ENCODE data around the gene DDX42. TPM values are rescaled to one million over a fixed set of nuclear protein-coding genes. Genes with fewer than 3 reads are reported as not detected.

DDX42 gene
- total RNA-seq, 5 donors from 2014 or later (not counting 1 experiment from before 2014, with no cell fraction given) = 110 to 141 (median 123) TPM

DNA sequence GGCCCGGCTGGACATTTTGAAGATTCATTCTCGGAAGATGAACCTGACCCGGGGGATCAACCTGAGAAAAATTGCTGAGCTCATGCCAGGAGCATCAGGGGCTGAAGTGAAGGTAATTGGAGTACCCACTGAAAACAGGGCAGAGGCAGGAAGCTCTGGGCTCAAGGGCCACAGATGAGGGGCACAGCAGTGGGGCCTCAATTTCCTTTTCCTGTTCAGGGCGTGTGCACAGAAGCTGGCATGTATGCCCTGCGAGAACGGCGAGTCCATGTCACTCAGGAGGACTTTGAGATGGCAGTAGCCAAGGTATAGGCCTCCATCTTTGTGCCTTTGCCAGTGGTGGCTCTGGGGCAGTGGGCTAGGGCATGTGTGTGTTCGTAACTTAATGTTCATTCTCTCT, 57.5 kb downstream of the DDX42 start:
- ATAC-seq (replicated peaks in 1 of 4) (no peak), DNase-seq (no peak)
- Histone ChIP-seq H3K4me3 (ENCODE audit: control insufficient read depth in 1 of 2, extremely low read depth in 1 of 2, low read length in 1 of 2) (no peak overlapping the region), H3K27ac (ENCODE audit: low read length) (peak overlapping the region; percentile 43), H3K36me3 (ENCODE audit: control insufficient read depth in 2 of 2, extremely low read depth in 1 of 2, insufficient read depth in 1 of 2, low read length in 1 of 2) (peaks cover 16 to 80% of the 10 kb centered on the region in 2 donors), H3K27me3 (replicated peaks in 1 of 2; ENCODE audit: control insufficient read depth in 2 of 2, extremely low read depth in 1 of 2, insufficient read depth in 2 of 2, low read length in 1 of 2) (no peaks in the 10 kb centered on the region), H3K4me1 (ENCODE audit: control insufficient read depth in 1 of 2, extremely low read depth in 1 of 2, insufficient read depth in 2 of 2, low read length in 2 of 2) (peaks cover 27 to 67% of the 10 kb centered on the region in 2 experiments), H3K9me3 (no peaks in the 10 kb centered on the region)
- Mint-ChIP-seq H3K4me3 (peak overlapping the region in 2 of 3 donors; percentile 39 to 96), H3K9me3 (no peaks in the 10 kb centered on the region), H3K27ac (peak overlapping the region; percentile 86 to 87), H3K4me1 (peaks cover 69 to 78% (median 78%) of the 10 kb centered on the region in 3 donors), H3K36me3 (peaks cover 51% of the 10 kb centered on the region), H3K27me3 (no peaks in the 10 kb centered on the region)
- CTCF ChIA-PET = interaction anchor here in 1 of 2 donors (0.5 kb wide), 1 partner anchor 18 kb away, joined by 3 read pairs; no protein-coding TSS in a partner anchor
- POLR2A ChIA-PET = no interaction called here
- 67% methylated on average over 1 of the region's 8 CpGs for WGBS (ENCODE audit: insufficient coverage)

- DNase-seq = no peak
- Histone ChIP-seq H3K4me1 (ENCODE audit: control insufficient read depth in 1 of 2, extremely low read depth in 1 of 2, insufficient read depth in 2 of 2, low read length in 2 of 2) (peaks cover 26 to 65% of the 10 kb centered on the region in 2 experiments), H3K36me3 (ENCODE audit: control insufficient read depth in 2 of 2, extremely low read depth in 1 of 2, insufficient read depth in 1 of 2, low read length in 1 of 2) (peaks cover 16 to 85% of the 10 kb centered on the region in 2 donors), H3K27me3 (replicated peaks in 1 of 2; ENCODE audit: control insufficient read depth in 2 of 2, extremely low read depth in 1 of 2, insufficient read depth in 2 of 2, low read length in 1 of 2) (no peaks in the 10 kb centered on the region), H3K9me3 (no peaks in the 10 kb centered on the region), H3K27ac (ENCODE audit: low read length) (peak overlapping the region; percentile 43), H3K4me3 (ENCODE audit: control insufficient read depth in 1 of 2, extremely low read depth in 1 of 2, low read length in 1 of 2) (no peak overlapping the region)
- Mint-ChIP-seq H3K36me3 (peaks cover 56% of the 10 kb centered on the region), H3K27me3 (no peaks in the 10 kb centered on the region), H3K4me1 (peaks cover 68 to 77% (median 72%) of the 10 kb centered on the region in 3 donors), H3K4me3 (peak overlapping the region in 1 of 3 donors; percentile 96), H3K27ac (peak overlapping the region; percentile 86 to 87), H3K9me3 (no peaks in the 10 kb centered on the region)
- POLR2A ChIA-PET = no interaction called here
- no peak for ATAC-seq (replicated peaks in 1 of 4)
- 60% methylated on average over 1 of the region's 5 CpGs for WGBS (ENCODE audit: insufficient coverage)
- CTCF ChIA-PET = no interaction called here
Measured at GRCh38 chr17:63832014-63832413, 58.0 kb downstream of the DDX42 start.

- Histone ChIP-seq H3K9me3 (no peaks in the 10 kb centered on the region), H3K4me3 (ENCODE audit: control insufficient read depth in 1 of 2, extremely low read depth in 1 of 2, low read length in 1 of 2) (no peak overlapping the region), H3K27me3 (replicated peaks in 1 of 2; ENCODE audit: control insufficient read depth in 2 of 2, extremely low read depth in 1 of 2, insufficient read depth in 2 of 2, low read length in 1 of 2) (no peaks in the 10 kb centered on the region), H3K4me1 (ENCODE audit: control insufficient read depth in 1 of 2, extremely low read depth in 1 of 2, insufficient read depth in 2 of 2, low read length in 2 of 2) (peaks cover 26 to 69% of the 10 kb centered on the region in 2 experiments), H3K27ac (ENCODE audit: low read length) (peak overlapping the region; percentile 43), H3K36me3 (ENCODE audit: control insufficient read depth in 2 of 2, extremely low read depth in 1 of 2, insufficient read depth in 1 of 2, low read length in 1 of 2) (peaks cover 16 to 89% of the 10 kb centered on the region in 2 donors)
- Mint-ChIP-seq H3K27ac (peak overlapping the region; percentile 86 to 87), H3K27me3 (no peaks in the 10 kb centered on the region), H3K9me3 (no peaks in the 10 kb centered on the region), H3K4me1 (peaks cover 67 to 75% (median 72%) of the 10 kb centered on the region in 3 donors), H3K4me3 (peak overlapping the region in 1 of 3 donors; percentile 96), H3K36me3 (peaks cover 59% of the 10 kb centered on the region)
- ChIA-PET POLR2A (no interaction called here), CTCF (no interaction called here)
- WGBS (ENCODE audit: insufficient coverage) = no CpG with 5 or more reads among the region's 2 CpGs
- DNase-seq = no peak
- ATAC-seq (replicated peaks in 1 of 4) = no peak
Measured at GRCh38 chr17:63832455-63832854, 58.5 kb downstream of the DDX42 start.

- Mint-ChIP-seq H3K4me1 (peaks cover 67 to 73% (median 67%) of the 10 kb centered on the region in 3 donors), H3K27me3 (no peaks in the 10 kb centered on the region), H3K4me3 (no peak overlapping the region), H3K36me3 (peaks cover 59% of the 10 kb centered on the region), H3K9me3 (no peaks in the 10 kb centered on the region), H3K27ac (peak overlapping the region in 1 of 2 donors; percentile 34)
- no peak for DNase-seq
- Histone ChIP-seq H3K4me3 (ENCODE audit: control insufficient read depth in 1 of 2, extremely low read depth in 1 of 2, low read length in 1 of 2) (no peak overlapping the region), H3K27ac (ENCODE audit: low read length) (no peak overlapping the region), H3K9me3 (no peaks in the 10 kb centered on the region), H3K4me1 (ENCODE audit: control insufficient read depth in 1 of 2, extremely low read depth in 1 of 2, insufficient read depth in 2 of 2, low read length in 2 of 2) (peaks cover 21 to 72% of the 10 kb centered on the region in 2 experiments), H3K27me3 (replicated peaks in 1 of 2; ENCODE audit: control insufficient read depth in 2 of 2, extremely low read depth in 1 of 2, insufficient read depth in 2 of 2, low read length in 1 of 2) (no peaks in the 10 kb centered on the region), H3K36me3 (ENCODE audit: control insufficient read depth in 2 of 2, extremely low read depth in 1 of 2, insufficient read depth in 1 of 2, low read length in 1 of 2) (peaks cover 16 to 95% of the 10 kb centered on the region in 2 donors)
- no peak for ATAC-seq (replicated peaks in 1 of 4)
- ChIA-PET CTCF (interaction anchor here in 1 of 2 donors (0.9 kb wide), 1 partner anchor 60 kb away, joined by 3 read pairs; the partner anchor contains the start of gene CCDC47), POLR2A (no interaction called here)
- WGBS (ENCODE audit: insufficient coverage) = 97% methylated on average over 11 of the region's 14 CpGs
Measured at GRCh38 chr17:63833026-63833740, 59.2 kb downstream of the DDX42 start.

DNA sequence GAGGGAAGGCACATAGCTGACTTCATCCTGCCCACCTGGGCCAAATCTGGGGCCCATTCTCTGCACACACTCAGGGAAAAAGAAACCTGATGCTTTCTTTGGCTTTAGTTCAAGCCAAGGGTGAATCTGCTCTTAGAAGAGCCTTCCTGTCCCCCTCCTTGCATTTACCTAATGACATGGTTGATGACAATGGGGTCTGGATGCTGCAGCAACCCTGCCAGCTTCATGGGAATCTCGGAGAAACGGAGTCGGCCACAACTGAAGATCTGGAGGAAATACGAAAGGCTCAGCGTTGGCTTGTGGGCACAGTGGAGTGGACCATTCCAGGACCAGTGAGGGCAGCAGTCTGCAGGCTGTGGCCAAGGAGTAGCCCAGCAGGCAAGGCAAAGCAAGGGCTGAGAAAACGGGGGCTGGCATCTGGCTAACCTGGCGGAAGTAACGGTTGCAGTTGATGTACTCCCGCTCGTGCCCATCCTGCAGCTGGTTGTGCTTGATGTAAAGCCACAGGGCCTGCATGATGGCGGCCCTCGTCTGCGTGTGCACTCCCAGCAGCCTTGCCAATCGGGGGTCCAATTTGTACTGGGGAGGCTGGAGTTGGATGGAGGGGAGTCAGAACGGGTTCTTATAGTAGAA, 59.9 kb downstream of the DDX42 start:
- peaks cover 16 to 94% of the 10 kb centered on the region in 2 donors for H3K36me3 ChIP-seq (ENCODE audit: control insufficient read depth in 2 of 2, extremely low read depth in 1 of 2, insufficient read depth in 1 of 2, low read length in 1 of 2)
- CTCF ChIA-PET = interaction anchor here in 1 of 2 donors (0.6 to 0.9 kb wide), 2 partner anchors 60 to 62 kb away, joined by 3 read pairs; partner anchors contain the start of gene CCDC47
- H3K27me3 ChIP-seq (replicated peaks in 1 of 2; ENCODE audit: control insufficient read depth in 2 of 2, extremely low read depth in 1 of 2, insufficient read depth in 2 of 2, low read length in 1 of 2) = no peaks in the 10 kb centered on the region
- Mint-ChIP-seq H3K4me1 (peaks cover 61 to 73% (median 66%) of the 10 kb centered on the region in 3 donors), H3K27me3 (no peaks in the 10 kb centered on the region), H3K9me3 (no peaks in the 10 kb centered on the region), H3K36me3 (peaks cover 59% of the 10 kb centered on the region), H3K27ac (peak overlapping the region; percentile 68 to 70), H3K4me3 (no peak overlapping the region)
- no peak overlapping the region for H3K4me3 ChIP-seq (ENCODE audit: control insufficient read depth in 1 of 2, extremely low read depth in 1 of 2, low read length in 1 of 2)
- no peak overlapping the region for H3K27ac ChIP-seq (ENCODE audit: low read length)
- POLR2A ChIA-PET = no interaction called here
- peaks cover 18 to 73% of the 10 kb centered on the region in 2 experiments for H3K4me1 ChIP-seq (ENCODE audit: control insufficient read depth in 1 of 2, extremely low read depth in 1 of 2, insufficient read depth in 2 of 2, low read length in 2 of 2)
- H3K9me3 ChIP-seq = no peaks in the 10 kb centered on the region
- ATAC-seq (replicated peaks in 1 of 4) = no peak
- DNase-seq = no peak
- WGBS (ENCODE audit: insufficient coverage) = 96% methylated on average over 15 of the region's 15 CpGs

DNA sequence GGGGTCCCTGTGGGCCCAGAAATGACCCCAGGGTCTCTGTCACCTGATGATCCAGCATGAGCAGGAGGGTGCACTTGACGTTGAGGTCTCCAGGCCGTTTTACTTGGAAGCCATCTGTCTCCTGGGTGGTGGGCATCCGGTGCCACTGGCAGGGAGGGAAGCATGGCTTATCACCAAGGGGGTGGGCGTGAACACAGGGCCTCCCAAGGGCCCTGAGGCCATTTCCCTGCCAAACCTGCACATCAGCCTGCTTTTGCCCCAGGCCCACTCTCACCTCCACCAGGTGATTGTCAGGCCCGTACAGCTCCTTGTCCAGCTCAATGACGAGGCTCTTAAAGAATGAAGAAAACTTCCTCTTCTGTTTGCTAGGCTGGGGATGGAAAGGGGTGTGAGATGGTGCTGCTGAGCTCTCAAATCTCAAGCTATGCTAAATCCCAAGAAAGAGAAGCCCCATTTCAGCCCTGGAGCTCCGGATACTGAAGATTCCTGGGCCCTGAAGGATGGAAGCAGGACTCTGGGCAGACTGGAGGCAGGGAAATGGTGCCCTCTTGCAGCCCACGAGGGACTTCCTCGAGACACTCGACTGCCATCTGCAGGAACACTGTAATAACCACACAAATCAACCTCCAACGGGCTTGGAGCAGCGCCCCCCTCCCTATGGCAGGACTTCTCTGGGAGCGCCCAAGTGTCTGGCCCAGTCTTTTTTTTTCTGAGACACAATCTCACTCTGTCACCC, 60.6 kb downstream of the DDX42 start:
- no peak overlapping the region for H3K4me3 ChIP-seq (ENCODE audit: control insufficient read depth in 1 of 2, extremely low read depth in 1 of 2, low read length in 1 of 2)
- H3K27me3 ChIP-seq (replicated peaks in 1 of 2; ENCODE audit: control insufficient read depth in 2 of 2, extremely low read depth in 1 of 2, insufficient read depth in 2 of 2, low read length in 1 of 2) = no peaks in the 10 kb centered on the region
- WGBS (ENCODE audit: insufficient coverage) = 36% methylated on average over 7 of the region's 13 CpGs
- Mint-ChIP-seq H3K9me3 (no peaks in the 10 kb centered on the region), H3K36me3 (peaks cover 53% of the 10 kb centered on the region), H3K4me1 (peaks cover 61 to 72% (median 66%) of the 10 kb centered on the region in 3 donors), H3K27me3 (no peaks in the 10 kb centered on the region), H3K4me3 (no peak overlapping the region), H3K27ac (peak overlapping the region; percentile 80 to 82)
- peak in 32 of 35 experiments; percentile 37 to 77 (median 54) for DNase-seq
- H3K36me3 ChIP-seq (ENCODE audit: control insufficient read depth in 2 of 2, extremely low read depth in 1 of 2, insufficient read depth in 1 of 2, low read length in 1 of 2) = peaks cover 16 to 87% of the 10 kb centered on the region in 2 donors
- POLR2A ChIA-PET = interaction anchor here in 1 of 2 donors (0.5 kb wide), 1 partner anchor 9 kb away, joined by 8 read pairs; no protein-coding TSS in a partner anchor
- CTCF ChIA-PET = interaction anchor here (0.6 to 1.2 kb wide), 5 partner anchors 61 to 143 kb away, joined by 3 to 4 read pairs (median 3); partner anchors contain the start of genes CCDC47 (in 1 of the 2) and DDX42 (in 1 of the 2)
- H3K27ac ChIP-seq (ENCODE audit: low read length) = peak overlapping the region; percentile 34
- no peaks in the 10 kb centered on the region for H3K9me3 ChIP-seq
- H3K4me1 ChIP-seq (ENCODE audit: control insufficient read depth in 1 of 2, extremely low read depth in 1 of 2, insufficient read depth in 2 of 2, low read length in 2 of 2) = peaks cover 21 to 74% of the 10 kb centered on the region in 2 experiments
- ATAC-seq (replicated peaks in 1 of 4) = peak; percentile 64 to 81 (median 68)
